Parathyroid adenoma (tissue), 2 donors: ENCODE results near the gene TTYH2.
"Not testable (repeated sequence)": the region's sequence is repeated elsewhere in the genome, so short reads cannot be mapped to it uniquely, and the experiment has no call there.

ENCODE experiments used
- H2AFZ ChIP-seq: fragments of 300-600 bp; sonication (generic); one replicate; pipeline ENCODE4 v1.7.0; 2017; ENCODE audit warnings: antibody characterized with exemption, mild to moderate bottlenecking
- H3K27ac ChIP-seq: fragments of 300-600 bp; sonication (generic); one replicate; pipeline ENCODE4 v1.7.0; 2017
- H3K27me3 ChIP-seq: fragments of 300-600 bp; sonication (generic); one replicate; pipeline ENCODE4 v1.7.0; 2017; ENCODE audit warnings: low read length; ENCODE audit not compliant: control insufficient read depth, insufficient read depth
- H3K36me3 ChIP-seq: fragments of 300-600 bp; sonication (generic); one replicate; pipeline ENCODE4 v1.7.0; 2017; ENCODE audit warnings: low read length; ENCODE audit not compliant: control insufficient read depth, insufficient read depth
- H3K4me1 ChIP-seq: fragments of 300-600 bp; sonication (generic); one replicate; pipeline ENCODE4 v1.7.0; 2017; ENCODE audit warnings: control low read depth
- H3K4me2 ChIP-seq: fragments of 300-600 bp; sonication (generic); one replicate; pipeline ENCODE4 v1.7.0; 2017; ENCODE audit warnings: low read length
- H3K4me3 ChIP-seq: fragments of 300-600 bp; sonication (generic); one replicate; pipeline ENCODE4 v1.7.0; 2017; ENCODE audit warnings: low read depth, low read length
- H3K79me2 ChIP-seq: fragments of 300-600 bp; sonication (generic); one replicate; pipeline ENCODE4 v1.7.0; 2017; ENCODE audit warnings: control low read depth
- H3K9ac ChIP-seq: fragments of 300-600 bp; sonication (generic); one replicate; pipeline ENCODE4 v1.7.0; 2017; ENCODE audit warnings: mild to moderate bottlenecking
- H3K9me3 ChIP-seq: fragments of 300-600 bp; sonication (generic); one replicate; pipeline ENCODE4 v1.7.0; 2017; ENCODE audit warnings: low read length; ENCODE audit not compliant: control insufficient read depth
- CTCF ChIP-seq: fragments of 300-600 bp; sonication (generic); IDR thresholded peaks from one replicate; pipeline ENCODE4 v1.7.0; 2017; ENCODE audit warnings: antibody characterized with exemption, mild to moderate bottlenecking
- donor health status: primary hyperparathyroidism.

TTYH2 gene

DNA sequence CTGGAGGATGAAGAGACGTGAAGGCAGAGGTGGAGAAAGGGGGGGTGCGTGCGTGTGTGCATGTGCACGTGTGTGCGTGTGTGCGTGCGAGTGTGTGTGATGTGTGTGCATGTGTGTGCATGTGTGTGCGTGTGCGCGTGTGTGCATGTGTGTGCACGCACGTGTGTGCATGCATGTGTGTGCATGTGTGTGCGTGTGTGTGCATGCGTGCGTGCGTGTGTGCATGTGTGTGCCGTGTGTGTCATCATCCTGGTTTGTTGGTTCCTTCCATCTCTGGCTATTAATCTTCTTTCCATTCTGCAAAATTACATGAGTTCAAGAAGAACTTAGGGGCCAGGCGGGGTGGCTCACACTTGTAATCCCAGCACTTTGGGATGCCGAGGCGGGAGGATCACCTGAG is 26.9 kb upstream of the TTYH2 start:
- Histone ChIP-seq H3K4me2 (no peak overlapping the region), H3K4me1 (no peaks in the 10 kb centered on the region), H2AFZ (no peak overlapping the region), H3K9me3 (no peaks in the 10 kb centered on the region), H3K4me3 (no peak overlapping the region), H3K79me2 (no peaks in the 10 kb centered on the region), H3K9ac (no peak overlapping the region), H3K36me3 (no peaks in the 10 kb centered on the region), H3K27ac (no peak overlapping the region), H3K27me3 (no peaks in the 10 kb centered on the region)
- no peak for TF ChIP-seq CTCF

- H3K79me2 ChIP-seq, result no peaks in the 10 kb centered on the region
- no peak overlapping the region for H3K9ac ChIP-seq
- H3K9me3 ChIP-seq, result no peaks in the 10 kb centered on the region
- H2AFZ ChIP-seq, result no peak overlapping the region
- no peaks in the 10 kb centered on the region for H3K27me3 ChIP-seq
- H3K4me2 ChIP-seq, result no peak overlapping the region
- H3K4me3 ChIP-seq, result no peak overlapping the region
- no peak overlapping the region for H3K27ac ChIP-seq
- no peaks in the 10 kb centered on the region for H3K4me1 ChIP-seq
- no peak for TF ChIP-seq CTCF
- no peaks in the 10 kb centered on the region for H3K36me3 ChIP-seq
These were observed 25.6 kb upstream of the TTYH2 start for GRCh38 chr17:74187761-74188160.

- H3K4me2 ChIP-seq, result not testable (repeated sequence)
These were observed 24.7 kb upstream of the TTYH2 start for GRCh38 chr17:74188687-74189086.

DNA sequence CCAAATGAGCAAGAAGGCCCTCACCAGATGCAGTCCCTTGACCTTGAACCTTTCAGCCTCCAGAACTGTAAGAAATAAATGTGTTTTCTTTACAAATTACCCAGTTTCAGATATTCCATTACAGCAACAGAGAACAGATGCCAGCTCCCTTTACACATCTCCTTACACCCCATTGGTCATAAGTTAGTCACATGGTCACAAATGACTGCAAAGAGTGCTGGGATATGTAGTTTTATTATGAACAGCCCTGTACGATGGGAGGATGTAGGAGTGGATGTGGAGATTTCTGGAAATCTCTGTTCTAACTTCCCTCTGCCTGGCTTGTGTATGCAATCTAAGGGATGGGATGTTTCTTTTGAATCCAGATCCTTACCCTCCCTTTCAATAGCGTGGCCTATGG is 23.2 kb upstream of the TTYH2 start:
- no peaks in the 10 kb centered on the region for H3K79me2 ChIP-seq
- H3K9ac ChIP-seq, result no peak overlapping the region
- H3K9me3 ChIP-seq, result no peaks in the 10 kb centered on the region
- no peaks in the 10 kb centered on the region for H3K27me3 ChIP-seq
- no peak overlapping the region for H3K27ac ChIP-seq
- no peak overlapping the region for H3K4me2 ChIP-seq
- H3K4me3 ChIP-seq, result no peak overlapping the region
- H3K4me1 ChIP-seq, result no peaks in the 10 kb centered on the region
- TF ChIP-seq CTCF, result no peak
- no peak overlapping the region for H2AFZ ChIP-seq
- no peaks in the 10 kb centered on the region for H3K36me3 ChIP-seq

More at GRCh38 chr17:74188687-74189086, 24.7 kb upstream of the TTYH2 start:
- not testable (repeated sequence) for H3K9me3 ChIP-seq, H3K36me3 ChIP-seq, H3K4me1 ChIP-seq, H3K79me2 ChIP-seq, H3K9ac ChIP-seq, H3K27me3 ChIP-seq, H2AFZ ChIP-seq, H3K27ac ChIP-seq, H3K4me3 ChIP-seq

DNA sequence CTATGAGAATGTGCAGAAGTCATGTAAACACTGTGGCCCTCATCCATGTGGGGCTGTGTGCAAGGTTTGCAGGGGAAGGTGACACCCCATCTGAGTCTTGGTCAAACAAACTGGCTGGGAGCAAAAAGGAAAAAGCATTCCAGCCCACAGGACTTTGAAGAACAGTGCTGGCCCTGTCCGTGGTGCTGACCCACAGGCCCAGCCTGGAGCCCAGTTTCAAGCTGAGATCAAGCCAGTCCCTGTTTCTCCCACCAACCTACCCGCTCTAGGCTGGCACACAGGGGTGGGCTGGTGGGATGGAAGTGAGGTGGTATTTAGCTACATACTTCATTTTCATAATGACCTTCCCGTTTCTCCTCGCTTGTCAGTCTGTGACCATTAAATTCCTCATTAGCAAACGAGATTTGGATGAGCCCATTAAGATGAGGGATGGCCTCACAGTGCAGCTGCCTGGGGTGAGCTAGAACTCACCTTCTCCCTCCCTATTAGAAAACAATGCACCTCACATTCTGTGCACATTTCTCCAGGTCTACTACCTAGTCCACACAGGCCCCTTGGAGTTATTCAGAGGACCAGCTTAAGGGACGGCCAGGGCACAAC is 22.5 kb upstream of the TTYH2 start:
- no peak overlapping the region for H3K4me2 ChIP-seq
- H3K4me3 ChIP-seq, result no peak overlapping the region
- H3K36me3 ChIP-seq, result no peaks in the 10 kb centered on the region
- H3K27me3 ChIP-seq, result peaks cover 4% of the 10 kb centered on the region
- no peak for TF ChIP-seq CTCF
- no peaks in the 10 kb centered on the region for H3K79me2 ChIP-seq
- no peaks in the 10 kb centered on the region for H3K9me3 ChIP-seq
- H3K9ac ChIP-seq, result no peak overlapping the region
- H2AFZ ChIP-seq, result no peak overlapping the region
- no peak overlapping the region for H3K27ac ChIP-seq
- no peaks in the 10 kb centered on the region for H3K4me1 ChIP-seq
